Measurements from ENCODE around the gene HSD17B2.
"Not testable (repeated sequence)": the region's sequence is repeated elsewhere in the genome, so short reads cannot be mapped to it uniquely, and the experiment has no call there.

Gene HSD17B2

DNA sequence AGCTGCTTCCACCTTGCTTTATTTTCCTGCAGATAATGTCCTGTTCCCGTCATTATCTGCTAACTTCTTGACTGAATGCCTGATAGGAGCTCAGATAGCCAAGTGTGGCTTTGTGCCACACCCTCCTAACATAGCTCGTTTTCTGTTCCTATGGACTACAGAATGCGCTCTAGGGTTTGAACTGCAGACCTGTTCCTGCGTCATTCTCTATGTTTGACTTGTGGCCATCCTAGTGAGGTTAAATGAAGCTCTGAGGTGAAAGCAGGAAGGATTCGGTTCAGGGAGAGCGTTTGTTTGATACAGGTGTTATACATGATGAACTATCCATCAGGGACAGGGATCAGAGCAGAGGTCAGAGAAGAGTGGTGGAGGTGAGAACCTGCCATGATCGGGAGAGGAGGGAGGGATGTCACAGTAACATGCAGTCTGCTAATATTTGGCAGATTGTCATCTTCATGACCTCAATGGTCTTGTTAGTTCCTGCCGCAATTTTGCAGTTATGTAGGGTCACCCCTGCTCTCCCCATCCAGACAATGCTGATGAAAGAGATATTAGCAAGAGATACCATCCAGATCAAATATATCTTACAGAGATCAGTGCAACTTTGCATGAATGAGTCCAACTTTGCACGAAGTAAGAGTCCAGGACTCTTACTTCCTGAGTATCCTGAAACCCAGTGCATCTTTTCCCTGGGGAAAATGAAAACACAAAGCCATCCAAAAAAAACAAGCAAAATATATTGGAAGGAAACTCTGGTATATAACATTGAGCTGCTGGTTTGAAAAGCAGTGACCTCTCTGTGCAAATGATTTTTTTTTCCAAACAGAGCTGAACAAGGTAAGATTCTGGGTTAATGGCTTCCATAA lies 102.1 kb downstream of the HSD17B2 start:
- TF ChIP-seq SPI1 (IDR thresholded peaks at IDR 0.05; ENCODE audit: borderline replicate concordance, low read depth) (no peak), POLR2AphosphoS5 (IDR thresholded peaks at IDR 0.05; ENCODE audit: low read depth) (no peak), GABPA (IDR thresholded peaks at IDR 0.05; ENCODE audit: low read depth) (no peak)
- TF ChIP-seq, protein P1, sequence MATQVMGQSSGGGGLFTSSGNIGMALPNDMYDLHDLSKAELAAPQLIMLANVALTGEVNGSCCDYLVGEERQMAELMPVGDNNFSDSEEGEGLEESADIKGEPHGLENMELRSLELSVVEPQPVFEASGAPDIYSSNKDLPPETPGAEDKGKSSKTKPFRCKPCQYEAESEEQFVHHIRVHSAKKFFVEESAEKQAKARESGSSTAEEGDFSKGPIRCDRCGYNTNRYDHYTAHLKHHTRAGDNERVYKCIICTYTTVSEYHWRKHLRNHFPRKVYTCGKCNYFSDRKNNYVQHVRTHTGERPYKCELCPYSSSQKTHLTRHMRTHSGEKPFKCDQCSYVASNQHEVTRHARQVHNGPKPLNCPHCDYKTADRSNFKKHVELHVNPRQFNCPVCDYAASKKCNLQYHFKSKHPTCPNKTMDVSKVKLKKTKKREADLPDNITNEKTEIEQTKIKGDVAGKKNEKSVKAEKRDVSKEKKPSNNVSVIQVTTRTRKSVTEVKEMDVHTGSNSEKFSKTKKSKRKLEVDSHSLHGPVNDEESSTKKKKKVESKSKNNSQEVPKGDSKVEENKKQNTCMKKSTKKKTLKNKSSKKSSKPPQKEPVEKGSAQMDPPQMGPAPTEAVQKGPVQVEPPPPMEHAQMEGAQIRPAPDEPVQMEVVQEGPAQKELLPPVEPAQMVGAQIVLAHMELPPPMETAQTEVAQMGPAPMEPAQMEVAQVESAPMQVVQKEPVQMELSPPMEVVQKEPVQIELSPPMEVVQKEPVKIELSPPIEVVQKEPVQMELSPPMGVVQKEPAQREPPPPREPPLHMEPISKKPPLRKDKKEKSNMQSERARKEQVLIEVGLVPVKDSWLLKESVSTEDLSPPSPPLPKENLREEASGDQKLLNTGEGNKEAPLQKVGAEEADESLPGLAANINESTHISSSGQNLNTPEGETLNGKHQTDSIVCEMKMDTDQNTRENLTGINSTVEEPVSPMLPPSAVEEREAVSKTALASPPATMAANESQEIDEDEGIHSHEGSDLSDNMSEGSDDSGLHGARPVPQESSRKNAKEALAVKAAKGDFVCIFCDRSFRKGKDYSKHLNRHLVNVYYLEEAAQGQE (IDR thresholded peaks at IDR 0.05; ENCODE audit: insufficient replicate concordance, low read depth), result no peak
- TF ChIP-seq, protein P2, sequence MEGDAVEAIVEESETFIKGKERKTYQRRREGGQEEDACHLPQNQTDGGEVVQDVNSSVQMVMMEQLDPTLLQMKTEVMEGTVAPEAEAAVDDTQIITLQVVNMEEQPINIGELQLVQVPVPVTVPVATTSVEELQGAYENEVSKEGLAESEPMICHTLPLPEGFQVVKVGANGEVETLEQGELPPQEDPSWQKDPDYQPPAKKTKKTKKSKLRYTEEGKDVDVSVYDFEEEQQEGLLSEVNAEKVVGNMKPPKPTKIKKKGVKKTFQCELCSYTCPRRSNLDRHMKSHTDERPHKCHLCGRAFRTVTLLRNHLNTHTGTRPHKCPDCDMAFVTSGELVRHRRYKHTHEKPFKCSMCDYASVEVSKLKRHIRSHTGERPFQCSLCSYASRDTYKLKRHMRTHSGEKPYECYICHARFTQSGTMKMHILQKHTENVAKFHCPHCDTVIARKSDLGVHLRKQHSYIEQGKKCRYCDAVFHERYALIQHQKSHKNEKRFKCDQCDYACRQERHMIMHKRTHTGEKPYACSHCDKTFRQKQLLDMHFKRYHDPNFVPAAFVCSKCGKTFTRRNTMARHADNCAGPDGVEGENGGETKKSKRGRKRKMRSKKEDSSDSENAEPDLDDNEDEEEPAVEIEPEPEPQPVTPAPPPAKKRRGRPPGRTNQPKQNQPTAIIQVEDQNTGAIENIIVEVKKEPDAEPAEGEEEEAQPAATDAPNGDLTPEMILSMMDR (IDR thresholded peaks at IDR 0.05; ENCODE audit: insufficient read depth, low read length), result no peak
- H3K27me3 ChIP-seq (ENCODE audit: insufficient read depth, poor library complexity, severe bottlenecking), result no peaks in the 10 kb centered on the region
- no peak overlapping the region for H3K4me3 ChIP-seq (replicated peaks; ENCODE audit: insufficient read depth, low read length)
- DNase-seq (ENCODE audit: low read depth in 1 of 2, low spot score in 1 of 2), result no peak
- H3K27ac ChIP-seq (replicated peaks), result no peak overlapping the region

DNA sequence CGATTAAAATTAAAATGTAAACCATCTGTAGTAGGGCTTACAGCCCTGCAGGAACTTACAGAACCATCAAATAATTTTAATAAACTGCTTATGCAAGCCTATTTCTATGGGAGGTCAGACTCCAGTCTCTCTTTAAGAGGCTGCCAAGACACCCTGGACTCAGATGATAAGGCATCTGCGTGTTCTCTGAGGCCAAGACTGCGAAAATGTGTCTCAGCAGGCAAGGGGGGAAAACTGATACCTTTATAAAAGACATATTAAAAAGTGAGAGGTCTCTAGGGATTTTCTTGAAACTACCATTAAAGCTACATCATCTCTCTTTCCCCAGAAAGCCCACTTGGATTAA lies 102.7 kb downstream of the HSD17B2 start:
- Histone ChIP-seq H3K27me3 (ENCODE audit: insufficient read depth, poor library complexity, severe bottlenecking) (no peaks in the 10 kb centered on the region), H3K4me3 (replicated peaks; ENCODE audit: insufficient read depth, low read length) (no peak overlapping the region), H3K27ac (replicated peaks) (no peak overlapping the region)
- DNase-seq (ENCODE audit: low read depth in 1 of 2, low spot score in 1 of 2), result no peak
- no peak for TF ChIP-seq POLR2AphosphoS5 (IDR thresholded peaks at IDR 0.05; ENCODE audit: low read depth)
- TF ChIP-seq, protein P1 (IDR thresholded peaks at IDR 0.05; ENCODE audit: insufficient replicate concordance, low read depth), result no peak
- TF ChIP-seq, protein P2 (IDR thresholded peaks at IDR 0.05; ENCODE audit: insufficient read depth, low read length), result no peak
- no peak for TF ChIP-seq GABPA (IDR thresholded peaks at IDR 0.05; ENCODE audit: low read depth)
- TF ChIP-seq SPI1 (IDR thresholded peaks at IDR 0.05; ENCODE audit: borderline replicate concordance, low read depth), result no peak

DNA sequence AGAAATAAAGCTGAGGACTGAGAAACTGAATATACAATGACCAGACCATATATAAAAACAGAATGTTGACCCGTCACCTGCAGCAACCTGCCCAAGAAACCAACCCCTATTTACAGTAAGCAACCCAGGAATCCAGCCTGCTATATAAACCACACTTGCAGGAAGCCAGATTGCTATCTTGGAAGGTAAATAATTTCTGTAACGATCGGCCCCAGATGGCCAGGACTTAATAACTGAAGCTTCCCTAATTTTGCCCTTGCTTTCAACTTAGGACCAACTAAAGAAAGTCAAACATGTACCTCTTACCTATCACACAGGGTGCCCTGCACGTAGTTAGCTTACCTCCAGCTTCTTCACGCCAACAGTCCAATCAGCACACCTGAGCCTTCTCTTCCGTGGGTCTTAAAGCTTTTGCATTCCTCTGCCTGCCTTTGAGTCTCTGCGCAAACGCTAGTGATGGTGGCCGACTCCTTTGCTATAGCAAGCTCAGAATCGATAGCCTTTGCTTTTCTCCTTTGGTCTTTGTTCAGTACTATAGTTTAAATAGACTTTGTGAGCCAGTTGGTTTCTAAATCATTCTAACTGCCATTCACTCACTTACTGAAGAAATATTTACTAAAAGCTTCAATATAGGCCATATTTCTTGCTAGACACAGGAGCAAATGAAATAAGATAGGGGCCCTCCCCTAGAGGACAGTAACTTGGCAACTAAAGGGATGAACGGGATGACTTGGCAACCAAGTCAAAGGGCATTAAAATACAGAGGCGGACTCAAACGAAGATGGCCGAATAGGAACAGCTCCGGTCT lies 103.6 kb downstream of the HSD17B2 start:
- no peak overlapping the region for H3K4me3 ChIP-seq (replicated peaks; ENCODE audit: insufficient read depth, low read length)

DNA sequence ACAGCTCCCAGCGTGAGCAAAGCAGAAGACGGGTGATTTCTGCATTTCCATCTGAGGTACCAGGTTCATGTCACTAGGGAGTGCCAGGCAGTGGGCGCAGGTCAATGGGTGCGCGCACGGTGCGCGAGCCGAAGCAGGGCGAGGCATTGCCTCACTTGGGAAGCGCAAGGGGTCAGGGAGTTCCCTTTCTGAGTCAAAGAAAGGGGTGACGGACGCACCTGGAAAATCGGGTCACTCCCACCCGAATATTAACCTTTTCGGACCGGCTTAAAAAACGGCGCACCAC lies 104.2 kb downstream of the HSD17B2 start:
- DNase-seq (ENCODE audit: low read depth in 1 of 2, low spot score in 1 of 2); H3K4me3 ChIP-seq (replicated peaks; ENCODE audit: insufficient read depth, low read length); H3K27ac ChIP-seq (replicated peaks); H3K27me3 ChIP-seq (ENCODE audit: insufficient read depth, poor library complexity, severe bottlenecking): not testable (repeated sequence)

More for the DNA sequence above, 103.6 kb downstream of the HSD17B2 start:
- Histone ChIP-seq H3K27me3 (ENCODE audit: insufficient read depth, poor library complexity, severe bottlenecking) (no peaks in the 10 kb centered on the region), H3K27ac (replicated peaks) (no peak overlapping the region)
- DNase-seq (ENCODE audit: low read depth in 1 of 2, low spot score in 1 of 2), result no peak
- TF ChIP-seq GABPA (IDR thresholded peaks at IDR 0.05; ENCODE audit: low read depth), result no peak
- TF ChIP-seq SPI1 (IDR thresholded peaks at IDR 0.05; ENCODE audit: borderline replicate concordance, low read depth), result no peak
- TF ChIP-seq POLR2AphosphoS5 (IDR thresholded peaks at IDR 0.05; ENCODE audit: low read depth), result no peak
- TF ChIP-seq, protein P2 (IDR thresholded peaks at IDR 0.05; ENCODE audit: insufficient read depth, low read length), result no peak
